ENCODE data around the gene STX11.
A peak's percentile ranks its signal among the peaks of the same experiment; 100 is the strongest.

Gene STX11

DNA sequence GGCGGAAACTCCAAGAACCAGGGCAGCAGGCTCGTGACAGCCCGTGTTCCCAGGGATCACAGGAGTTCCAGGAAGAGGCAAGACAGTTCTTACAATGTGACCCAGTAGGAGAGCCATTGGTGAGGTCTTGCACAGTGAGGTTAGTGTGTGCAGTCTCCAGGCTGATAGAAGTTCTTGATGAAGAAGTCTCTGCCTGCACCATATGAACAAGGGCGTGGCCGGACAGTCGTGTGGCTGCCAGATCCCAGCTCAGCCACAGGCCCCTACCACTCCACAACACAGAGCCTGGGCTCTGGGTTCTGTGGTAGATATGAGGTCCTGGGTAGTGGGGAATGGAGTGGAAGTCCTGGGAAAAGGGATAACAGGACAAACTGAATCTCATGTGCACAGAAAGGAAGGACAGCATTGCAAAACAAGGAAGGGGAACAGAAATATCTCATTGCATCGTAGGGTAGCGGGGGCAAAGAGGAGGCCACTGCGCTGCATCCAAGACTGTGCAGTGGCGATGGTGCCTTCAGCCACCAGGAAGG lies 65.2 kb downstream of the STX11 start:
- DNase-seq (ENCODE audit: low read depth): no peak

DNA sequence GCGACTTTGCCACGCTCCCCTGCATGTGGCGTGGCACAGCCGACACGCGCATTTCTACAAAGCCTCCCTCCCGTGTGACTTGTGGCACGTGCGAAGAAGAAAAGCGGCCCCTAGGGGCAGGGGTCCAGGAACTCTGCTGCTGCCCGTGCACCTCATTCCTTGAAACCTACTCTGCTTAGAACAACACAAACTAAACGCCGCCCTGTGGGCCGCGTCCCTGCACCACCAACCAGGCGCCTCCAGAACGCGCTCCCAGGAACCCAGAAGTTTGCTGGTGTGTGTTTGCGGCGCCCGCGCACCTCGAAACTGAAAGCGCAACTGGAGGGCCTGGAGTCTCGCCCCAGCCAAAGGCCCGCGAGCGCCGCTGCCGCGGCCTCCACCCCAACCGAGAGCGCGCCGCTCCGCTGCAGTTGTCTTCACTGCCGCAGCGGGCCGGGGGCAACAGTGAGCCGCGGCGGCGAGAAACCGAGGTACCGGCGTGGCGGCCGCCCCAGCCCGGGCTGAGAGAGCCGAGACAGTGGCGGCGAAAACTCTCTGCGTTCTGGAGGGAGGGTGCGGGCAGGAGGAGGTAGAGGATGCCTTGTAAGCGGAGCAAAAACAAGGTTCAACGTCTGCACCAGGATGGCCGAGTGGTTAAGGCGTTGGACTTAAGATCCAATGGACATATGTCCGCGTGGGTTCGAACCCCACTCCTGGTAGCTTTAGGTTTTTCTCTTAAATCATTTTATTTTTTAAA lies 65.8 kb downstream of the STX11 start:
- peak; percentile 83 for DNase-seq (ENCODE audit: low read depth)

GRCh38 chr6:144216668-144217218 lies 66.4 kb downstream of the STX11 start:
- DNase-seq (ENCODE audit: low read depth): no peak

DNA sequence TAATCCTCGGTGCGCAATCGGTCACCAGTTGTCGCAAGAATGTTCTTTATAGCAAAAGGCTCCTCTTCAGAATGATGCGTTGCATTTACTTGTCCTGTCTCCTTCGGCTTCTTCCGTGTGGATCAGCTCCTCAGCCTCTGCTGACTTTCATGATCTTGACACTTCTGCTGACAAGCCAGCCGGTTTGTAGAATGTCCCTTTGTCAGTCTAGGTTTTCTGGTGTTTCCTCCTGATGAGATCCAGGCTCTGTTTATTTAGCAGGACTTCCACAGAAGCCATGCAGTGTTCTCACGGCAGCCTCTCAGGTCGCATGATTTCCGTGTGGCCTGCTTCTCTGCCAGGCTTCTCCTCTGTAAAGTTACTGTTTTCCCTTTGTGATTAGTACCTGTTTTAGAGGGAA lies 66.9 kb downstream of the STX11 start:
- DNase-seq (ENCODE audit: low read depth): no peak

DNA sequence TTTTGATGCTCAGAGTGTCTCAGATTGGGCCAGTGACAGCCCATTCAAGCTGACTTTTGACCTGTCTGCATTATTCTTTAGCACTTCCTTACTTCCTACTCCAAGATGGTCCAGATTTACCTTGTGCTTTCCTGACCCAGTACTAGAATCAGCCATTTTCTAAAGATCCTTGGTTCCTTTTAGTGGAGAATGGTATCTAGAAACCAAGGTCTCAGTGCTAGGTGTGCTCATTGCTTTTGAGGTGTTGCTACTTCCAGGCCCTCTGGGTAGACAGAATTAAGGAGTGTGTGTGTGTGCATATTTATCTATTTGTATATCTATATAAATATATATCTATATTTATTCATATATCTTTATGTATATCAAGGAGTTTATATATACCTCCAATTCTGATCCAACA lies 67.5 kb downstream of the STX11 start:
- DNase-seq (ENCODE audit: low read depth): no peak

DNA sequence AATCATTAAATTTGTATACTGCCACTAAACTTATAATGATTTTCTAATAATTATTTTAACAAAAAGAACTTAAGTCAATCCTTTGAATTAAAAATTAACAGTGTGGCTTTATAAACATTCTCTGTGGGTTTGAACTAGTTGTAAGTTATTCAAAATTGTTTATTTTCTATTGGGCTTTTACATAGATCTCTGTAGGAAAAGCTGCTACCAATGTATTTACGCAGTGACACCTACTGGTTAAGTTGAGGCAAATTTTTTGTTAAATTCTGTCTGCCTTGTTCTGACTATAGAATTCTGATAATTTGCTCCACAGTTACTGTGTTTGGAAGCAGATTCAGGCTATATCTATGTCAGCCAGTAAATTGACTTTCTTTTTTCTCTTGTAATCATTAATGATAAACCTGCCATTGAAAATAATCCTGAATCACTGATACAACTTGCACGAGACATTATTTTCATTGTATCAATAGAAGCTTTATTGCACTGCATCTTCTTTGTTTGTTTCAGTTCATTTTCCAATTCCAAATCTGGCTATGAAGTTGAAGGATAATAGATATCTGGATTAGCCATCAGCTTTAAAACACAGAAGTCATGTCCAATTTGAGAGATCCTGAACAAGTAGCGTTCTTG lies 68.9 kb downstream of the STX11 start:
- DNase-seq (ENCODE audit: low read depth): no peak

DNA sequence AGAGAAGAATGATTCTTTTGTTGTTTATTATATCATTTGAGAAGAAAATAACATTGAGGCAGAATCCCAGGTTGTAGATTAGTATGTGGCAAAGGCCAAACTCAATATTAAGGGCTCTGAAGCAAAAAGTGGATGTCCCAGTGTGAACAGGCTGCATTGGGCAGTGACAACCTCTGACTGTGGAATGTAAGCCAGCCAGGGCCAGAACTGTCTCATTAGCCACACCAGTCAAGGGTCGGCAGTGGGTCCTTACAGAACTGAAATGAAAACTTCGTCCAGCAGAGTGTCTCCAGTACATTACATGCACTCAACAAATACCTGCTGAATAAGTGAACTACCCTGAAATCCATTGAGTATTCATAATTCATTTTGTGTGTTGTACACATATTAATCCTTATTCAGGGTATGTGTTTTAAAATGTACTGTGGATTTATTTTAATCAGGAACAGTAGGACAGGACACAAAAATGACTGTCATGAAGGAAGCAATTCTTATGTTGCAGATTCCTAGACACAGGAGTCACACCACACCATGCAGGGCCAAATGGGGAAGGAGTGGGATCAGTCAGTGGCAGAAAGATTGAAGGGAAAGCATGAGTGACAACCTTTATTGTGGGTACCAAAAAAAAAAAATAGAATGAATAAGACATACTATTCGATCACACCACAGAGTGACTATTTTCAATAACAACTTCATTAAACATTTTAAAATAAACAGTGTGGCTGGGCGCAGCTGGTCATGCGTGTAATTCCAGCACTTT lies 69.9 kb downstream of the STX11 start:
- no peak for DNase-seq (ENCODE audit: low read depth)

DNA sequence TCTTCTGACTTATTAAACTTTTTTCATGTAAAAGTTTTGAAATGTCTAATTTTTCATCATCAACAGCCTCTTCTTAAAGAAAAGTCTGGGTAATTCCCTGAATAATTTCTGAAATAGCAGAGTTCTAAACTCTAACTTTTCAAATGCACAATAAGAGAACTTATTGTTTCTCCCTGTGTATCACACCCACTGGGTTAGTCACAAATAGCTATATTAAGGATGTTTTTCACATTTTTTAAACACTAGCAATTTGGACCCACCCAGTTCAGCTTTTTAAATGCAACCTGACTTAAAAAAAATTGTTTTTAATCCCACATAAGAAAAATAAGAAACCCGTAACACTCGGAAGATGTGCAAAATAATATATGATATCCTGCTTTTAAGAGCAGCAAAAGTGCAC lies 73.4 kb downstream of the STX11 start:
- no peak for DNase-seq (ENCODE audit: low read depth)

- DNase-seq (ENCODE audit: low read depth): no peak
Observed at GRCh38 chr6:144231721-144232120, 81.4 kb downstream of the STX11 start.

DNA sequence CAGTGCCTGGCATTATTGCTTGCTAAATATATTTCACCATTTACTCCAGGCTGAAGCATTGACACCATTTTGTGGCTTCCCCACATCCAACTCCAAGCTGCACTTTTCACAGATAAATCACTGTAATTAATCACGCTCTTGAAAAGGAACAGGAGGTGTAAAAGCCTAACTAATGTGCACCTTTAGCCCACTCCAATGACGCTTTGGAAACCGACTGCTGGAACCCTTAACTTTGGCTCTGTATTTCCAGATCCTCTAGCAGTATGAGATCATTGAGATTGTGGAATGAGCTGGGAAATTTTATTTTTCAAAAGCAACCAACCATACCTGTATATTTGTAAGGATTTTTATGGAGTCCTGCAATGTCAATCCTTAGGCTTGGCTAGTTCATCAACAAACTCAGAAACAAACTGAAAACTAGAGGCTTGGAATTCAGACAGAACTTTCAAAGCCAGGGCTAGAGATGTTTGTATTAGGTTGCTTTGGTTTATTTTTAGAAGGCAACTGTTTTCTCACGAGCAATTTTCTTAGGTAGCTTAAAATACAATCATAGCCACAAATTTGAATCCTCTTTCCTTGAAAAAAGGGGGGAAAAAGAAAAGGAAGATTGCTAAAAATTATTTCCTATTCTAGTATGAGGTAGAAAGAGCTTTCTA lies 82.0 kb downstream of the STX11 start:
- DNase-seq (ENCODE audit: low read depth): no peak

GRCh38 chr6:144232832-144233230 lies 82.5 kb downstream of the STX11 start:
- DNase-seq (ENCODE audit: low read depth): no peak

GRCh38 chr6:144234399-144234798 lies 84.1 kb downstream of the STX11 start:
- DNase-seq (ENCODE audit: low read depth): no peak

DNA sequence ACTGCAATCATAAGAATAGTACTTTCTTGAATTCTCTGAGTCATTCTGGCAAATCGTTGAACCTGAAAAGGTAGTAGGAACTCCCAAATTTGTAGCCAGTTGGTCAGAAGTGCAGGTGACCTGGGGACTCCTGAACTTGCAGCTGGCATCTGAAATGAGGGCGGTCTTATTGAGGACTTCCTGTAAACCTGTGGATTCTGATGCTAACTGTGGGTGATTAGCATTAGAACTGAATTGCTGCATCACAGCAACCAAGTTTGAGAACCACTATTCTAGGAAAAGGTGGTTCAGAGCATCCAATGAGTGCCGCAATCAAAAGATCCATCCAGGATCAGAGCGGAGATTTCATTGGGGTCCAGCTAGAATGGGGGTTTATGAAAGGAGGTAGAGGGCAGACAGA lies 84.6 kb downstream of the STX11 start:
- DNase-seq (ENCODE audit: low read depth): no peak
